Smooth muscle cell (in vitro differentiated cells): ENCODE results near the gene P4HB. TPM values are rescaled to one million over a fixed set of nuclear protein-coding genes. Genes with fewer than 3 reads are reported as not detected.

Source experiments
- DNase-seq: peaks from one replicate; lab custom pipeline; 2025; ENCODE audit not compliant: unreplicated experiment; lab: John Stamatoyannopoulos, UW
- H2AFZ ChIP-seq: fragments of 200-600 bp; sonication (generic); 2 replicates; pipeline ENCODE4 v1.6.0; 2016; ENCODE audit warnings: antibody characterized with exemption, low read depth, mild to moderate bottlenecking
- H3F3A ChIP-seq: fragments of 200-600 bp; sonication (generic); 2 replicates; pipeline ENCODE4 v1.6.0; 2017; ENCODE audit warnings: antibody characterized with exemption, low read depth
- H3K27ac ChIP-seq: fragments of 200-600 bp; sonication (generic); 2 replicates; pipeline ENCODE4 v1.5.1; 2016; ENCODE audit warnings: low read depth, mild to moderate bottlenecking
- H3K27me3 ChIP-seq: fragments of 200-600 bp; sonication (generic); 2 replicates; pipeline ENCODE4 v1.6.1; 2016; ENCODE audit warnings: low read depth, mild to moderate bottlenecking
- H3K36me3 ChIP-seq: fragments of 200-600 bp; sonication (generic); 2 replicates; pipeline ENCODE4 v1.5.1; 2016; ENCODE audit warnings: low read depth
- H3K4me1 ChIP-seq: fragments of 200-600 bp; sonication (generic); 2 replicates; pipeline ENCODE4 v1.5.1; 2016; ENCODE audit warnings: low read depth
- H3K4me2 ChIP-seq: fragments of 200-600 bp; sonication (generic); 2 replicates; pipeline ENCODE4 v1.6.0; 2016; ENCODE audit warnings: mild to moderate bottlenecking
- H3K4me3 ChIP-seq: fragments of 200-600 bp; sonication (generic); 2 replicates; pipeline ENCODE4 v1.5.1; 2016; ENCODE audit warnings: mild to moderate bottlenecking
- H3K79me2 ChIP-seq: fragments of 200-600 bp; sonication (generic); 2 replicates; pipeline ENCODE4 v1.6.0; 2016; ENCODE audit warnings: low read depth, mild to moderate bottlenecking
- H3K9ac ChIP-seq: fragments of 200-600 bp; sonication (generic); 2 replicates; pipeline ENCODE4 v1.6.0; 2016; ENCODE audit warnings: low read depth
- H3K9me3 ChIP-seq: fragments of 200-600 bp; sonication (generic); replicated peaks from 2 replicates; pipeline ENCODE4 v1.5.1; 2016; ENCODE audit warnings: low read depth
- H4K20me1 ChIP-seq: fragments of 200-600 bp; sonication (generic); 2 replicates; pipeline ENCODE4 v1.6.0; 2016; ENCODE audit warnings: low read depth
- WGBS: methylation state at CpG from one replicate; pipeline ENCODE4 v1.1.7; 2016; ENCODE audit warnings: low lambda C conversion rate; 5-methylcytosine and 5-hydroxymethylcytosine counted together
- polyA plus RNA-seq: library from polyadenylated mRNA; unstranded; fragments of >200 nt; fragmentation: Nextera tagmentation; extraction: Ambion mirVana; gene quantifications from 2 replicates; pipeline ENCODE4 v1.2.1, GENCODE V29; 2016
- total RNA-seq: library from RNA; depleted of rRNA; stranded (reverse); fragments of >200 nt; gene quantifications from 2 replicates; pipeline ENCODE4 v1.2.3, GENCODE V29; 2014
- TF ChIP-seq, protein P1 (sequence below): fragments of 200-600 bp; sonication (generic); IDR thresholded peaks from 2 replicates; pipeline ENCODE4 v1.5.1; 2017; ENCODE audit warnings: borderline replicate concordance, mild to moderate bottlenecking, antibody characterized with exemption; ENCODE audit not compliant: insufficient read depth, poor library complexity, severe bottlenecking

P4HB gene
- total and polyA plus RNA-seq, 2 experiments from 2014 or later, result 1,526 to 1,593 TPM

DNA sequence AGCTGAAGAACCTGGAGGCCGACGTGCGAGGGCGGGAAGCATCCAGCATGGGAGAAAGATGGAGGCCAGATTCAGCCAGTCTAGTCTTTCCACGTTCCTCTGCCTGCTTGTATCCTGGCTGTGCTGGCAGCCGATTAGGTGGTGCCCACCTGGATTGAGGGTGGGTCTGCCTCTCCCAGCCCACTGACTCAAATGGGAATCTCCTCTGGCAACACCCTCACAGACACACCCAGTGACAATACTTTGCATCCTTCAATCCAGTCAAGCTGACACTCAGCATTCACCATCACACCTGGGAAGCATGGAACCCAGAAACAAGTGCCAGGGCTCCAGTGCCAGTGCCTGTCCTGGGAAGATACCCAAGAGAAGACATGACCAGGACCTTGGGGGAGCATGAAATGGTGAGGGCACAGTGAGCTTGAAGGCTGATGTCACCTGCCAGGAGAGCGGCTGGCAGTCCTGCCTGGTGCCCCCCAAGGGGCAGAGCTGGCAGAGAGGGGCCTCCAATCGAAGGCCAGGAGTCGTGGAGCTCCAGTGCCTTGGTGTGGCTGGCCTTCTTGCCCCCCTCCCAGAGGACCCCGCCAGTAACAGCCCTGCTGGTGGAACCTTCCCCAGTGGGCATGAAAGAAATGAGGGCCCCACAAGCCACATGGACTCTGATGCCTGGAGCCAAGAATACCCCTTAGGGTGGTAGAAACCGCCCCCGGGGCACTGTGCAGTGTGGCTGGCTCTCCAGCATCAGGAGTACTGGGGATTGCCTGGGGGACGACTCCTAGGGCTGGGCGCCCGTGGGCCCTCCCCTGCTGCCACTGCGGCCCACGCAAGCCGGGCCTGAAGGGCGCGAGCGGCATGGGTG, 41.1 kb upstream of the P4HB start:
- Histone ChIP-seq H2AFZ (no peak overlapping the region), H3K27ac (no peak overlapping the region), H3K9me3 (no peaks in the 10 kb centered on the region), H3K9ac (no peak overlapping the region), H3F3A (peaks cover 24% of the 10 kb centered on the region), H3K4me3 (peak overlapping the region; percentile 48), H3K4me2 (peak overlapping the region; percentile 95), H3K4me1 (peaks cover 3% of the 10 kb centered on the region), H3K36me3 (no peaks in the 10 kb centered on the region), H3K79me2 (no peaks in the 10 kb centered on the region), H4K20me1 (peaks cover 28% of the 10 kb centered on the region), H3K27me3 (no peaks in the 10 kb centered on the region)
- 55% methylated on average over 21 of the region's 21 CpGs for WGBS
- TF ChIP-seq, protein P1, sequence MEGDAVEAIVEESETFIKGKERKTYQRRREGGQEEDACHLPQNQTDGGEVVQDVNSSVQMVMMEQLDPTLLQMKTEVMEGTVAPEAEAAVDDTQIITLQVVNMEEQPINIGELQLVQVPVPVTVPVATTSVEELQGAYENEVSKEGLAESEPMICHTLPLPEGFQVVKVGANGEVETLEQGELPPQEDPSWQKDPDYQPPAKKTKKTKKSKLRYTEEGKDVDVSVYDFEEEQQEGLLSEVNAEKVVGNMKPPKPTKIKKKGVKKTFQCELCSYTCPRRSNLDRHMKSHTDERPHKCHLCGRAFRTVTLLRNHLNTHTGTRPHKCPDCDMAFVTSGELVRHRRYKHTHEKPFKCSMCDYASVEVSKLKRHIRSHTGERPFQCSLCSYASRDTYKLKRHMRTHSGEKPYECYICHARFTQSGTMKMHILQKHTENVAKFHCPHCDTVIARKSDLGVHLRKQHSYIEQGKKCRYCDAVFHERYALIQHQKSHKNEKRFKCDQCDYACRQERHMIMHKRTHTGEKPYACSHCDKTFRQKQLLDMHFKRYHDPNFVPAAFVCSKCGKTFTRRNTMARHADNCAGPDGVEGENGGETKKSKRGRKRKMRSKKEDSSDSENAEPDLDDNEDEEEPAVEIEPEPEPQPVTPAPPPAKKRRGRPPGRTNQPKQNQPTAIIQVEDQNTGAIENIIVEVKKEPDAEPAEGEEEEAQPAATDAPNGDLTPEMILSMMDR, result no peak
- no peak for DNase-seq

DNA sequence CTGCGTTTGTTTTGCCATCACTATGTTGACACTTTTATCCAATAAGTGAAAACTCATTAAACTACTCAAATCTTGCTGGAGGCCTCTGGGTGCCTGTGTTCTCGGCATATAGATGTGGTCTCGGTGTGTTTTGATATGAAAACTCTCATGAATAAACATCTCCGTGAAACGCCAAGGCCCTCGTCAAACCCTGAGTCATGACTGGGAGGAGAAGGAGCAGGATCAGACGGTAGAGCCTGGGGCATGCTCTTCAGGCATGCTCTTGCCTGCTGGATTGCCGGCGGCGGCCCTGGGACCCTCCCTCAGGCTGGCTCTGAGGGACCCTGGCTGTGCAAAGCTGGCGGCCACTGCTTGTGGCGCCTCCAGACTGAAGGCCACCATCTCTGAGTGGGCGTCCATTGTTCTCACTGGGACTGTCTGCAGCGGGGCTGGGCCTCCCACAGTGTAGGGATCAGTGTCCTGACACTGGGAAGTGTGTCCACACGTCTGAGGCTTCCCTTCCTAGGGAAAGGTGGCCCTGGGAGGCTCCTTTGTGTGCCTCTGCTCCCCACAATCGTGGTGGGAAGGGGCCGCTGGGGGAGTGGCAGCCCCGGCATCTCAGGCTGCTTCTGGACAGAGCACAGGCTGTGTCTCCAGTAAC, 40.0 kb upstream of the P4HB start:
- H3K27ac ChIP-seq, result no peak overlapping the region
- no peaks in the 10 kb centered on the region for H3K9me3 ChIP-seq
- H2AFZ ChIP-seq, result no peak overlapping the region
- no peaks in the 10 kb centered on the region for H3K79me2 ChIP-seq
- no peak overlapping the region for H3K4me2 ChIP-seq
- TF ChIP-seq, protein P1, result no peak
- H3K36me3 ChIP-seq, result no peaks in the 10 kb centered on the region
- peaks cover 24% of the 10 kb centered on the region for H3F3A ChIP-seq
- no peak overlapping the region for H3K9ac ChIP-seq
- no peak overlapping the region for H3K4me3 ChIP-seq
- peaks cover 3% of the 10 kb centered on the region for H3K4me1 ChIP-seq
- 88% methylated on average over 18 of the region's 18 CpGs for WGBS
- H4K20me1 ChIP-seq, result peaks cover 28% of the 10 kb centered on the region
- no peaks in the 10 kb centered on the region for H3K27me3 ChIP-seq
- DNase-seq, result no peak

DNA sequence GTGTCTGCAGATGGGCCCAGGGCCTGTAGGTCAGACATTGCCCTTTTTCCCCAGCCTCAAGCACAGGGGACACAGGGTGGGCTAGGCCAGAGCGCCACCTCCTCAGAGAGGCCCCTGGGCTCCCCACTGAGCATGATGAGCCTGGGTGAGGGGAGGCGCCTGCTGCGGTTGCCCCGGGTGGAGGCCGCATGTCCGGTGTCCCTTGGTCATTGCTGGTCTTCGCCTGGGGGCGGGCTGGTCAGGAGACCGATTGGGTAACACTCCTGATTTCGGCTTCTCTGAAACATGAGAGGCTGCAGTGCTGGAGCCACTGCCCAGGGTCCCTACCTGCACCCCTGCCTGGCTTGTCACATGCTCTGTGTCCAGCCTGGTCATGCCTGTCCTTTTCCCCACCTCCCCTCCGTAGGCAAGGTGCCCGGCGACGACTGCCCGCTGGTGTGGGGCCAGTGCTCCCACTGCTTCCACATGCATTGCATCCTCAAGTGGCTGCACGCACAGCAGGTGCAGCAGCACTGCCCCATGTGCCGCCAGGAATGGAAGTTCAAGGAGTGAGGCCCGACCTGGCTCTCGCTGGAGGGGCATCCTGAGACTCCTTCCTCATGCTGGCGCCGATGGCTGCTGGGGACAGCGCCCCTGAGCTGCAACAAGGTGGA, 39.3 kb upstream of the P4HB start:
- Histone ChIP-seq H3K4me1 (peaks cover 3% of the 10 kb centered on the region), H3K27ac (peak overlapping the region; percentile 88), H3K9me3 (no peaks in the 10 kb centered on the region), H3K36me3 (no peaks in the 10 kb centered on the region), H4K20me1 (peaks cover 28% of the 10 kb centered on the region), H2AFZ (no peak overlapping the region), H3K79me2 (no peaks in the 10 kb centered on the region), H3K4me2 (no peak overlapping the region), H3K27me3 (no peaks in the 10 kb centered on the region), H3F3A (peaks cover 24% of the 10 kb centered on the region), H3K9ac (no peak overlapping the region), H3K4me3 (no peak overlapping the region)
- no peak for DNase-seq
- TF ChIP-seq, protein P1, result no peak
- WGBS, result 97% methylated on average over 22 of the region's 22 CpGs
